COR-L47 (cell line): Measurements from ENCODE around the gene ZNF592.

Experiments
- DNase-seq: peaks from one replicate; lab custom pipeline; 2025; lab: John Stamatoyannopoulos, UW

The ZNF592 gene

DNA sequence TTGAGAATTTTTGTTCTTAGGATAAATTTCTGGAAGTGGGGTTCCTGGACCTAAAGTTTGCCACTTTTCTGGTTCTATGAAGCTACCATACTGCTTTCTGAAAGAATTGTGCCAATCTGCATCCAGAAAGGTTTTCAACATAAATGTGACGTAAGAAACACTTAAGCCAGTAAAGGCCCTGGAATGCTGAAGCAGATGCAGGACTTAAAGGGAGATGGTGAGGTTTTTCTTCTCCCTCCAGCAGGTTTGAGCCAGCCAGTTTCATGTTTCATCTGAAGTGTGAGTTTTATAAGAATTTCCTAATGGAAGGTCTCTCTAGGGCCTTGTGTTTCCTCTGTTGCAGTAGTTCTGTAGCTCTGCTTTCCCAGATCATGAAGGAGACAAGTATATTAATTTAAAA, 33.1 kb downstream of the ZNF592 start:
- no peak for DNase-seq

DNA sequence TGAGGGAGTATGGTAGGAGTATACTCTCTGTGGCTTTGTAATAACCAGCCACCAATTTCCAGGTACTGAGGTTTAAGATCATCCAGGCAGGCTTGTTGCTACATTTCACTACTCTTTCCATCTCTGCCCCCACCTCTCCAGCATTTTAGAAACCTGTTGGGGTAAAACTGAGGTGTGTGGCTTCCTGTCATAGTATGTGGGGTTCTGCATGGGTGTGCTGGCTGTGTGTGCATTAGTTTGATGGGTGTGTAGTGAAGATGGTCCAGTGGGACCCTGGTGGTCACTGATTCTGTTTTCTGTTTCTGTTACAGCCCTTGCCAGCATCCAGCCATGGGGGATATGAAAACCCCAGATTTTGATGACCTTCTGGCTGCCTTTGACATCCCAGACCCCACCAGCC, 34.0 kb downstream of the ZNF592 start:
- DNase-seq: no peak

GRCh38 chr15:84783493-84784251, 35.3 kb downstream of the ZNF592 start:
- DNase-seq: no peak

DNA sequence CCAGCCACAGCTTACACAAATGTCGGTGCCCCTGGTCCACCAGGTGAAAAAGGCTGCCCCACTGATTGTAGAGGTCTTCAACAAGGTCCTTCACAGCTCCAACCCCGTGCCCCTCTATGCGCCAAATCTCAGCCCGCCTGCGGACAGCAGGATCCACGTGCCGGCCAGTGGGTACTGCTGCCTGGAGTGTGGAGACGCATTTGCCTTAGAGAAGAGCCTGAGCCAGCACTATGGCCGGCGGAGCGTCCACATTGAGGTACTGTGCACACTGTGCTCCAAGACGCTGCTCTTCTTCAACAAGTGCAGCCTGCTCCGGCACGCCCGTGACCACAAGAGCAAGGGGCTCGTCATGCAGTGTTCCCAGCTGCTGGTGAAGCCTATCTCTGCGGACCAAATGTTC, 35.9 kb downstream of the ZNF592 start:
- DNase-seq: no peak

DNA sequence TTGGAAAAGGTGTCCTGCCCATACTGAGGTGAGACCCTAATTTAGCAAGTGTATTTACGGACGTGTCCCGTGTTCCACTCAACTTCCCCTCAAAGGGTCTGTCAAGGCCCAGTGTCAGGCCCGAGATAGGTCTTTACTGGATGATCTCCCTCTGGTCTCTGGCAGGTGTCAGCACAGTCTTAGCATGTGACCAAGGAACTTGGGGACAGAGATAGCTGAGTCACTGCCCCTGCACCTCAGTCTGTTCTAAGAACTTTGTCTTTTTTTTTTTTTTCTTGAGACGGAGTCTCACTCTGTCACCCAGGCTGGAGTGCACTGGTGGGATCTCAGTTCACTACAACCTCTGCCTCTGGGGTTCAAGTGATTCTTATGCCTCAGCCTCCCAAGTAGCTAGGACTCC, 36.7 kb downstream of the ZNF592 start:
- no peak for DNase-seq

- no peak for DNase-seq
These were observed 40.1 kb downstream of the ZNF592 start for GRCh38 chr15:84788500-84788899.

DNA sequence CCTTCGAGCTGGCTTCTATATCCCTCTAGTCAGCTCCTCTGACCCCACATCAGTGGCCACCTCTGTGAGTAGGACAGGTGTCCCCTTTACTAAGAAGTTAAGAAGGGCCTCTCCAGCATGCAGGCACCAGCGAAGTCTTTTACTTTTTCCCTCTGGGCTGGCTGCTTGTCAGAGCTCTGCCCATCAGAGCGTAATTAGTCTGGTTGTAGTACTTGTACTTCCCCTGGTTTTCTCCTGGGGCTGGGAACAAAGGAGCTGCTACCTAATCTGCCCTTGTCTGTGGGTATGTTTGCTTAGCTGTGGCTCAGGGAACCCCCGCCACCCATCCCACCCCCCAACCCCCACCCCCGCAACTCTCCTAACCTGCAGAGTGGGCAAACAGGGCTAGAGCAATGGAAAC, 41.4 kb downstream of the ZNF592 start:
- peak; percentile 2 for DNase-seq

- no peak for DNase-seq
These were observed 42.3 kb downstream of the ZNF592 start for GRCh38 chr15:84790676-84791075.

DNA sequence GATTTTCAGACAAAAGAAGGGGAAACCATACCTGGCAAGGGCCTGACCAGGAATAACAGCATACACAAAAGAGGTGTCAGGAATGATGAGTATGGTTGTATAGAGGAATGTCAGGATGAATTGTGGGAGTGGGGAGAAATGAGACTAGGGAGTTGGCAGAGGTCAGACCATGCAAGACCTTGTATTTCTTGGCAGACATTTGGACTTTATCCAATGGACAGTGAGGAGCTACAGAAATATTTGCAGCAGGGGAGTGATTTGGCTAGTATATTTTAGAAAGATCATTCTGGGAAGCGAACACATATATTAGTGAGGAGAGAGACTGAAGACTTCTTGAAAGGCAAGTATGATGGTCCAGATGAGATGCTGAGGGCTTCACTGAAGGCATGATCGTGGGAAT, 43.4 kb downstream of the ZNF592 start:
- DNase-seq: no peak

DNA sequence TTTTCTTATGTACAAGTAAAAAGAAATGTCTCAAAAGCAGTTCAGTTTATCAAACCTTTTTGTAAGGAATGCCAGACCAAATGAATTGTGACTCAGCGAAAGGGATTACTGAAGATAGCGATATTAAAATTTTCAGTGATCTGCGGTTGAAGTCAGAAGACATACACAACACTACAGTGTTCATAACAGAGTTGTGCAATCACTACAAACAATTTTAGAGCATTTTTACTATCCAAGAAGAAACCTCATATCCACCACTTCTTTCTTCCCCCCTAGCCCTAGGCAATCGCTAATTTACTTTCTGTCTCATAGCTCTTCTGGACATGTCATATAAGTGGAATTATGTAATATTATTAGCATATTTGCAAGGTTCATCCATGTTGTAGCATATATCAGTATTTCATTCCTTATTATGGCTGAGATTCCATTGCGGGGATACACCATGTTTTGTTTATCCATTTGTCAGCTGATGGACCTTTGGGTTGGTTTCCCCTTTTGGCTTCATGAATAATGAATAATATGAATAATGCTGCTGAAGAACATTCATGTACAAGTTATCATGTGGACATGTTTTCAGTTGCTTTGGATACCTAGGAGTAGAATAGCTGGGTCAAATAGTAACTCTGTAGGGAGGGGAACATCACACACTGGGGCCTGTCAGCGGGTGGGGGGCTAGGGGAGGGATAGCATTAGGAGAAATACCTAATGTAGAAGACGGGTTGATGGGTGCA, 45.2 kb downstream of the ZNF592 start:
- no peak for DNase-seq

GRCh38 chr15:84794162-84794547, 45.8 kb downstream of the ZNF592 start:
- DNase-seq: no peak

DNA sequence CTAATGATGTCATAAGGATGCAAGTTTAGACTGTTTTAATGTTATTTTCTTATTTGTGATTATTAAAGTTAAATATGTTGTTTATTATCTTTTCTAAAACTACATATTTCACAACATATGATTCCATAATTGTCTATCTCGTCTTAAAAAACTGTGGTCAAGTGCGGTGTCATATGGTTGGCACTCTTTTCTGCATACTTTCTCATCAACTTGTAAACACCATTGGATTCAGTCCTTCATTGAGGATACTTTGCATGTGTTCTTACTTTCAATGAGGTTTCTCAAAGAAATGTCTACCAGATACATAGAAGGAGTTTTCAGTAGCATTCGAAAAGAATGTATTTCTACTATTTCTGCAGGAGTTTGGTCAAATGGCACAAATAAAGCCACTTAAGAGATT, 46.8 kb downstream of the ZNF592 start:
- DNase-seq: no peak

- DNase-seq: no peak
These were observed 48.8 kb downstream of the ZNF592 start for GRCh38 chr15:84797212-84797611.

- no peak for DNase-seq
These were observed 49.4 kb downstream of the ZNF592 start for GRCh38 chr15:84797801-84798200.

DNA sequence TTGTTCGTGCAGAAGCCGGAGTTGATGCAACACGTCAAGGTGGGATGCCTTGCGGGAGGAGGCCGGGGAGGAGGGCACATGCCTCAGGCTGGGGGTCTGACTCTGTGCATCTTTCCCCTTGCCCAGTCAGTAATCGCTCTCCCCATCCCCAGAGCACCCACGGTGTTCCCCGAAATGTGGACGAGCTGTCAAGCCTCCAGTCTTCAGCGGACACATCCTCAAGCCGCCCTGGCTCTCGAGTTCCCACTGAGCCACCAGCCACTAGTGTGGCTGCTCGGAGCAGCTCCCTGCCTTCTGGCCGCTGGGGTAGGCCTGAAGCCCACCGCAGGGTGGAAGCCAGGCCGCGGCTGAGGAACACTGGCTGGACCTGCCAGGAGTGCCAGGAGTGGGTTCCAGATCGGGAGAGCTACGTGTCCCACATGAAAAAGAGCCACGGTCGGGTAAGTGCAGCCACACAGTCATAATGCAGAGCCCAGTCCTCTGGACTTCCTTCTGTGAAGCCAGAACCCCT, 50.1 kb downstream of the ZNF592 start:
- no peak for DNase-seq

DNA sequence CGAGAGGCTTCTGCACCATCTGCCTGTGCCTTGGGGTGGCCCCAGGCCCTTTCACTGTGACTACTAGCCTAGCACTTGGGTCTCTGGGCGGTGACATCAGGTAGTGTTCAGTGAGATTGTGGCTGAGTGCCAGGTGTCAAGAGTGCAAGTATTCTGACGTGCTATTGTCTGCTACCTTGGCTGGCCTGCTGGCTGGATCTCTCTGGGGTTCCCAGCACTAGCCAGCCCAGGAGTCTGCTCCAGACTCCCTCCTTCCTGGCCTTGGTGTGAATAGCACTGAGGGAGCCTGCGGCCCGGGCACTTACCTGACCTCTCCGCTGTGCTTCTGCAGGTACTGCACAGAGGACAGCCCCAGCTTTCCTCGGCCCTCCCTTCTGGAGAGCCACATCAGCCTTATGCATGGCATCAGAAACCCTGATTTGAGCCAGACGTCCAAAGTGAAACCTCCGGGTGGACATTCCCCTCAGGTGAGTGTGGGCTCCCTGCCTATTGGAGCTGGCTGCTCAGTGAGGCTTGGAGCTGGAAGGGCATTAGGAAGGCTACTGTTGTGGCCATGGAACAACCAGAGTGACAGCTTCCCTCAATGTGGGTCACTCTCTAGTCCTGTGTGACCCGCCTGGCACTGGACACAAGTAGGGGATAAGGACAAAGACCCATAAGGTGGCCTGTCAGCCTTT, 51.3 kb downstream of the ZNF592 start:
- DNase-seq: no peak

DNA sequence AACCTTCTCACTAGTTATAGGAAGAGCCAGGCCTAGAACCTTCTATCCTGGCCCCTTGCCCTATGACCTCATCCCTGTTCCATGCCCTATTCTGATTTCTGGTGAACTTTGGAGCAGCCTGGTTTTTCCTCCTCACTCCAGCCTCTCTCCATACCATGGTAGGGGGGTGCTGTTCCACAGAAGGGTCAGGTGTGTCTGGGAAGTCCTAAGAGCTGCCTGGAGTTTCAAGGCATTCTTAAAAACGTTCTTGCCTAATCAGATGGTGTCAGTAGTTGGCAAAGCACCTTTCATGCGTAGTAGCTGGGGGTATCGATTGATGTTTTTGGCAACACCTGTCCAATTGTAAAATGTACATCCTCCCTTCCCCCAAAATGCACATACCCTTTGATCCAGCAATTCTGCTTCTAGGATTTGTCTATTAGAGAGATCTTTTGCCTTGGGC, 52.0 kb downstream of the ZNF592 start:
- DNase-seq: no peak

GRCh38 chr15:84804005-84804900, 55.9 kb downstream of the ZNF592 start:
- no peak for DNase-seq

GRCh38 chr15:84805221-84805620, 56.8 kb downstream of the ZNF592 start:
- no peak for DNase-seq

DNA sequence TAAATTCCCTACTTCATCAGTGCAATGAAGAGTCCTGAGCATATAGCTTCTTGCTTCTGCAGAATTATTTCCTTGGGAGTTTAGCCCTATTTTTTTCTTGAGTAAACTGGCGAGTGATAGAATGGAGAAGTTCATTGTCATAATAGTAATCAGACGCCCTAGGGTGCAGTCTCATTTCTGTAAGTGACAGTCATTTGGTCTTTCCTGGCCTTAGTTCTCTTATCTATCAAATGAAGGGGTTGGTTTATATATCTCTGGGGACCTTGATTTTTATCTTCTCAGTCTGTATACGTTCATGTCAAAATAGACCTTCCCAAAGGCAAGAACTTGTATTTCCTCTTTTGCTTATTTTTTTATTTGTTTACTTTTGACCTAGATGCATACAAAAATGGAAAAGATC, 58.8 kb downstream of the ZNF592 start:
- no peak for DNase-seq

GRCh38 chr15:84810073-84810840, 61.9 kb downstream of the ZNF592 start:
- DNase-seq: no peak
